ENCODE results near the gene ABCC1. TPM values are rescaled to one million over a fixed set of nuclear protein-coding genes. Genes with fewer than 3 reads are reported as not detected.

The ABCC1 gene
- total and polyA plus RNA-seq, 2 of the 4 experiments (the other 2 are of a cell fraction) = 39.4 to 66.0 TPM

DNA sequence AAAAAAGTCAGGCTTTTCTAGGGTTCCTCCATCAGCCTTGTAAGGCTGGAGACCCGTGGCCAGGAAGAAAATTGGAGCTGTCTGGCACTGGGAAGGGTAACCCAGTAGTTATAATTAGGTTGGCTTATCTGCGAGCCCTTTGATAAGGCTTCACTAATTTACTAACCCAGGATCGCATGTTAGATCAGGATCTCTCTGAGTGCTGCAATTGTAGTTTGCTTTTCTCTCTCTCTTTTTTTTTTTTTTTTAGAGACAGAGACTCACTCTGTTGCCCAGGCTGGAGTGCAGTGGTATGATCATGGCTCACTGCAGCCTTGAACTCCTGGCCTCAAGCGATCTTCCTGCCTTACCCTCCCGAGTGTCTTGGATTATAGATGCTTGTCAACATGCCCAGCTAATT lies 17.0 kb downstream of the ABCC1 start:
- in situ Hi-C loops (cut with MboI; ENCODE audit: low sequenced_read_pairs) = no loop called here
- no peak overlapping the region for H4K5ac ChIP-seq (ENCODE audit: low read depth, low read length)
- peak overlapping the region; percentile 90 for H4K91ac ChIP-seq (ENCODE audit: insufficient read depth, low read depth, low read length)
- TF ChIP-seq POLR2A (IDR thresholded peaks at IDR 0.05; ENCODE audit: low read depth, low read length) (no peak), SMC3 (IDR thresholded peaks at IDR 0.05; ENCODE audit: low read depth, low read length) (no peak), NFE2L2 (IDR thresholded peaks at IDR 0.05; ENCODE audit: low read depth, low read length) (no peak), CHD1 (IDR thresholded peaks at IDR 0.05; ENCODE audit: low read depth, low read length) (no peak), FOS (IDR thresholded peaks at IDR 0.05; ENCODE audit: low read depth, low read length) (no peak), RAD21 (IDR thresholded peaks at IDR 0.05; ENCODE audit: low read length) (no peak), MAZ (IDR thresholded peaks at IDR 0.05; ENCODE audit: borderline replicate concordance, low read depth, low read length) (no peak)
- TF ChIP-seq, protein P1, sequence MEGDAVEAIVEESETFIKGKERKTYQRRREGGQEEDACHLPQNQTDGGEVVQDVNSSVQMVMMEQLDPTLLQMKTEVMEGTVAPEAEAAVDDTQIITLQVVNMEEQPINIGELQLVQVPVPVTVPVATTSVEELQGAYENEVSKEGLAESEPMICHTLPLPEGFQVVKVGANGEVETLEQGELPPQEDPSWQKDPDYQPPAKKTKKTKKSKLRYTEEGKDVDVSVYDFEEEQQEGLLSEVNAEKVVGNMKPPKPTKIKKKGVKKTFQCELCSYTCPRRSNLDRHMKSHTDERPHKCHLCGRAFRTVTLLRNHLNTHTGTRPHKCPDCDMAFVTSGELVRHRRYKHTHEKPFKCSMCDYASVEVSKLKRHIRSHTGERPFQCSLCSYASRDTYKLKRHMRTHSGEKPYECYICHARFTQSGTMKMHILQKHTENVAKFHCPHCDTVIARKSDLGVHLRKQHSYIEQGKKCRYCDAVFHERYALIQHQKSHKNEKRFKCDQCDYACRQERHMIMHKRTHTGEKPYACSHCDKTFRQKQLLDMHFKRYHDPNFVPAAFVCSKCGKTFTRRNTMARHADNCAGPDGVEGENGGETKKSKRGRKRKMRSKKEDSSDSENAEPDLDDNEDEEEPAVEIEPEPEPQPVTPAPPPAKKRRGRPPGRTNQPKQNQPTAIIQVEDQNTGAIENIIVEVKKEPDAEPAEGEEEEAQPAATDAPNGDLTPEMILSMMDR (conservative IDR thresholded peaks at IDR 0.05; ENCODE audit: low read depth, low read length) = no peak
- TF ChIP-seq, protein P2, sequence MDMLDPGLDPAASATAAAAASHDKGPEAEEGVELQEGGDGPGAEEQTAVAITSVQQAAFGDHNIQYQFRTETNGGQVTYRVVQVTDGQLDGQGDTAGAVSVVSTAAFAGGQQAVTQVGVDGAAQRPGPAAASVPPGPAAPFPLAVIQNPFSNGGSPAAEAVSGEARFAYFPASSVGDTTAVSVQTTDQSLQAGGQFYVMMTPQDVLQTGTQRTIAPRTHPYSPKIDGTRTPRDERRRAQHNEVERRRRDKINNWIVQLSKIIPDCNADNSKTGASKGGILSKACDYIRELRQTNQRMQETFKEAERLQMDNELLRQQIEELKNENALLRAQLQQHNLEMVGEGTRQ (IDR thresholded peaks at IDR 0.05; ENCODE audit: low read depth, low read length) = no peak
- peak overlapping the region; percentile 74; the same call in 1 of the 2 replicates for H3K18ac ChIP-seq (ENCODE audit: low read depth, low read length)
- ChIA-PET POLR2A (ENCODE audit: unreplicated experiment) (no interaction called here), CTCF (no interaction called here)
- H2AK5ac ChIP-seq (ENCODE audit: low read depth, low read length) = peak overlapping the region; percentile 46; the same call in 1 of the 2 replicates
- peak overlapping the region; percentile 24 for H3K56ac ChIP-seq (ENCODE audit: extremely low read depth, insufficient read depth, low read length)
- intact Hi-C loops (cut with micrococcal nuclease) = no loop called here
- BruUV-seq (replicated peaks) = no TSS peak
- no peak overlapping the region for H2AFZ ChIP-seq (replicated peaks; ENCODE audit: low read length, poor library complexity)
- peak overlapping the region; percentile 92 for H3K4ac ChIP-seq (ENCODE audit: low read depth, low read length)
- ATAC-seq (ENCODE audit: low read depth) (peak; percentile 19), DNase-seq (no peak)
- H4K8ac ChIP-seq (ENCODE audit: low read depth in 2 of 2, low read length in 2 of 2) = peak overlapping the region; percentile 11 to 87; a peak in 2 of 4 replicates
- peak overlapping the region; percentile 50 for H2BK120ac ChIP-seq (ENCODE audit: low read depth, low read length)
- no peak overlapping the region for H2AK9ac ChIP-seq (replicated peaks; ENCODE audit: low read depth, low read length, poor library complexity)
- peak overlapping the region; percentile 44; the same call in 2 of the 3 replicates for H2BK15ac ChIP-seq (ENCODE audit: low read depth, low read length)
- no peaks in the 10 kb centered on the region for H3K9me3 ChIP-seq (ENCODE audit: control insufficient read depth, insufficient read depth, low read length)
- no peak overlapping the region for H3K4me2 ChIP-seq (ENCODE audit: low read depth, low read length)
- no peak overlapping the region for H3K4me3 ChIP-seq (ENCODE audit: insufficient read depth, low read depth, low read length)
- peak overlapping the region; percentile 86; the same call in 1 of the 2 replicates for H2BK20ac ChIP-seq (ENCODE audit: low read depth, low read length)
- H3K9ac ChIP-seq (ENCODE audit: low read depth, low read length) = peak overlapping the region; percentile 37; the same call in 1 of the 2 replicates
- dilution Hi-C loops (cut with HindIII; ENCODE audit: low sequenced_read_pairs, unreplicated experiment) = no loop called here
- H2BK5ac ChIP-seq (ENCODE audit: low read depth, low read length, poor library complexity, severe bottlenecking) = peak overlapping the region; percentile 75
- H3K14ac ChIP-seq (replicated peaks; ENCODE audit: low read depth, low read length) = peak overlapping the region; percentile 83
- H3K4me1 ChIP-seq (ENCODE audit: control insufficient read depth, insufficient read depth, low read length) = peaks cover 36% of the 10 kb centered on the region
- WGBS, 2 experiments (ENCODE audit: extremely low coverage in 2 of 2, insufficient read length in 1 of 2) = 80% methylated on average over 1 of the region's 5 CpGs; no CpG with 5 or more reads in 1 of the 2 experiments
- peaks cover 24% of the 10 kb centered on the region for H3K36me3 ChIP-seq (ENCODE audit: control insufficient read depth, insufficient read depth, low read length)
- H3K9me1 ChIP-seq (ENCODE audit: insufficient read depth, low read length) = peaks cover 28% of the 10 kb centered on the region
- peak overlapping the region; percentile 90 for H3K23ac ChIP-seq (ENCODE audit: low read depth, low read length)
- peaks cover 80% of the 10 kb centered on the region for H4K20me1 ChIP-seq (ENCODE audit: insufficient read depth, low read length)
- H3K27ac ChIP-seq (ENCODE audit: insufficient read depth, low read length) = peak overlapping the region; percentile 61
- peaks cover 8 to 81% of the 10 kb centered on the region in 2 experiments; a peak in 3 of 4 replicates for H3K79me1 ChIP-seq (ENCODE audit: low read depth in 1 of 2, low read length in 2 of 2)
- H3K27me3 ChIP-seq (ENCODE audit: control insufficient read depth, insufficient read depth, low read length) = no peaks in the 10 kb centered on the region

Data from IMR-90 (cell line).